HG03139 (cell line): ENCODE measurements around the gene CTRL.
"Not testable (repeated sequence)": the region's sequence is repeated elsewhere in the genome, so short reads cannot be mapped to it uniquely, and the experiment has no call there.

Source experiments
- ATAC-seq: cut with Tn5 transposase; IDR thresholded peaks from one replicate; pipeline ENCODE4 v1.9.1; 2021; ENCODE audit not compliant: unreplicated experiment

The CTRL gene

GRCh38 chr16:67931712-67932461, at the start of gene CTRL:
Gene CTRL (minus strand): TSS chr16:67931862. CDS start chr16:67931852, 10 bp downstream.
- no peak for ATAC-seq

GRCh38 chr16:67979955-67980678, 48.5 kb upstream of the CTRL start, which contains the start of gene DPEP3:
Gene DPEP3 (minus strand): TSS chr16:67980499. CDS start chr16:67980380, 119 bp downstream.
- no peak for ATAC-seq

GRCh38 chr16:67977469-67978227, 46.0 kb upstream of the CTRL start:
- ATAC-seq: no peak

GRCh38 chr16:67977005-67977404, 45.3 kb upstream of the CTRL start:
- ATAC-seq: no peak

GRCh38 chr16:67976205-67976604, 44.5 kb upstream of the CTRL start:
- no peak for ATAC-seq

- ATAC-seq: no peak
Observed at GRCh38 chr16:67975321-67976105, 43.9 kb upstream of the CTRL start.

GRCh38 chr16:67972285-67972684, 40.6 kb upstream of the CTRL start:
- not testable (repeated sequence) for ATAC-seq

GRCh38 chr16:67971111-67971510, 39.4 kb upstream of the CTRL start:
- no peak for ATAC-seq

- ATAC-seq: no peak
Observed at GRCh38 chr16:67969254-67970039, 37.8 kb upstream of the CTRL start.

GRCh38 chr16:67968400-67969253, 37.0 kb upstream of the CTRL start, which contains the start of gene SLC12A4:
Gene SLC12A4 (minus strand): TSS chr16:67968637. CDS start chr16:67968553, 84 bp downstream.
- peak; percentile 63 for ATAC-seq

GRCh38 chr16:67967958-67968399, 36.3 kb upstream of the CTRL start:
- no peak for ATAC-seq

GRCh38 chr16:67967183-67967957, 35.7 kb upstream of the CTRL start:
- ATAC-seq: no peak

- ATAC-seq: no peak
Observed at GRCh38 chr16:67966549-67967182, 35.0 kb upstream of the CTRL start.

GRCh38 chr16:67965668-67966548, 34.2 kb upstream of the CTRL start:
- ATAC-seq: no peak

GRCh38 chr16:67964477-67965131, 32.9 kb upstream of the CTRL start:
- ATAC-seq: no peak

GRCh38 chr16:67963662-67964321, 32.1 kb upstream of the CTRL start:
- no peak for ATAC-seq
